Fibroblast of mammary gland (primary cell): ENCODE results near the gene PSMB5.

Source experiments
- DNase-seq: peaks from one replicate; pipeline ENCODE4 v3.0.0-alpha.2; 2010; ENCODE audit warnings: low read depth
- H3K4me3 ChIP-seq: 2 replicates; pipeline ENCODE4 v1.5.1; 2011; ENCODE audit warnings: low read depth, mild to moderate bottlenecking, low read length, moderate library complexity; ENCODE audit not compliant: control insufficient read depth
- TF ChIP-seq, protein P1 (sequence below): conservative IDR thresholded peaks from 2 replicates; pipeline ENCODE4 v1.5.1; 2011; ENCODE audit warnings: low read depth, low read length, inconsistent platforms; ENCODE audit not compliant: control insufficient read depth, insufficient read depth

PSMB5 gene

GRCh38 chr14:23049011-23049410 is 14.3 kb upstream of the PSMB5 start:
- no peak for DNase-seq
- TF ChIP-seq, protein P1, sequence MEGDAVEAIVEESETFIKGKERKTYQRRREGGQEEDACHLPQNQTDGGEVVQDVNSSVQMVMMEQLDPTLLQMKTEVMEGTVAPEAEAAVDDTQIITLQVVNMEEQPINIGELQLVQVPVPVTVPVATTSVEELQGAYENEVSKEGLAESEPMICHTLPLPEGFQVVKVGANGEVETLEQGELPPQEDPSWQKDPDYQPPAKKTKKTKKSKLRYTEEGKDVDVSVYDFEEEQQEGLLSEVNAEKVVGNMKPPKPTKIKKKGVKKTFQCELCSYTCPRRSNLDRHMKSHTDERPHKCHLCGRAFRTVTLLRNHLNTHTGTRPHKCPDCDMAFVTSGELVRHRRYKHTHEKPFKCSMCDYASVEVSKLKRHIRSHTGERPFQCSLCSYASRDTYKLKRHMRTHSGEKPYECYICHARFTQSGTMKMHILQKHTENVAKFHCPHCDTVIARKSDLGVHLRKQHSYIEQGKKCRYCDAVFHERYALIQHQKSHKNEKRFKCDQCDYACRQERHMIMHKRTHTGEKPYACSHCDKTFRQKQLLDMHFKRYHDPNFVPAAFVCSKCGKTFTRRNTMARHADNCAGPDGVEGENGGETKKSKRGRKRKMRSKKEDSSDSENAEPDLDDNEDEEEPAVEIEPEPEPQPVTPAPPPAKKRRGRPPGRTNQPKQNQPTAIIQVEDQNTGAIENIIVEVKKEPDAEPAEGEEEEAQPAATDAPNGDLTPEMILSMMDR = no peak
- no peak overlapping the region for H3K4me3 ChIP-seq

- no peak for DNase-seq
- H3K4me3 ChIP-seq = no peak overlapping the region
- TF ChIP-seq, protein P1 = no peak
Measured at GRCh38 chr14:23047751-23048693, 13.3 kb upstream of the PSMB5 start.

DNA sequence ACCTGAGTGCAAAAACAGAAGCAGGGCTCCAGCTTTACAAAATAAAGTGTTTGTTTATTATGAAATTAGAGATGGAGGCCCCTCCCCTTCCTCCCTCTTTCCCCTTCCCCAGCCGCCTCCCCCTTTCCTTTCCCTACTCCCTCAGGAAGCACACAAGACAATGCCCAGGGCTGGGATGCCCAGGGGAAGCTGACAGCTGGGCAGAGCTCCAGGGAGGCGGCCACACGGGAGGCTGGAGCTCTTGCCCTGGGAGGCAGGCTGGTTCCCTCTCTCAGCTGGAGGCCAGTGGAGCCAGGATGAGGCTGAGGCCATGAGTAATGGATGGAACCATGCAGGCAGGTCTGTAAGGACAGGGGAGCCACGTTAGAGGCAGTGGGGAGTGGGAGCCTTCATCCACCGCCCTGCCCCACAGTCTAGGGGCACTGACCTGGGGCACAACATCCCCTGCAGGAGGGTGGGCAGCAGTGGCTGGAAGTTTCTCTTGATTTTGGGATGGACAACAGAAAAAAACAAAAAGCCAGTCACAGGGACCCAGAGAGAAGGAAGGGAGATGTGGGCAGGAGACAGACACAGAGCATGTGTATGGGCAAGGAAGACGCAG is 12.4 kb upstream of the PSMB5 start:
- TF ChIP-seq, protein P1 = no peak
- no peak overlapping the region for H3K4me3 ChIP-seq
- DNase-seq = no peak

GRCh38 chr14:23045419-23046357 is 11.0 kb upstream of the PSMB5 start:
- H3K4me3 ChIP-seq = no peak overlapping the region
- DNase-seq = no peak
- TF ChIP-seq, protein P1 = no peak

DNA sequence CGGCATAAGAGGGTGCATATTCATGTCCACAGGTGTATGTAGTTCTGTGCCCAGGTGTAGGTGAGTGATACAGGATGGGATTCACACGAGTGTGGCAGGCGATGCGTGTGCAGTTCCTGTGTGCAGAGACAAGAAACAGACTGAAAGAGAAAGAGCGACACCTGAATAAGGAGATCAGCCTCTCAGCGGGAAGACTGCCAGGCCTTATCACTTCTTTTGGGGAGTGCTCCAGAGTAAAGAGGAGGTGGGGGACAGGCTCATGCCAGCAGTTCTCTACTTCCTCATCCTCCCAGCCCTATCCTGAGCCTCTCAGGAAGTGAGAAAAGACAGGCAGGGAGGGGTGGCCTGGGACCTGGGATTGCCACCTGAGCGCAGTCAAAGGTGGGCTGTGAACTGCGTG is 10.1 kb upstream of the PSMB5 start:
- DNase-seq = no peak
- TF ChIP-seq, protein P1 = no peak
- no peak overlapping the region for H3K4me3 ChIP-seq

DNA sequence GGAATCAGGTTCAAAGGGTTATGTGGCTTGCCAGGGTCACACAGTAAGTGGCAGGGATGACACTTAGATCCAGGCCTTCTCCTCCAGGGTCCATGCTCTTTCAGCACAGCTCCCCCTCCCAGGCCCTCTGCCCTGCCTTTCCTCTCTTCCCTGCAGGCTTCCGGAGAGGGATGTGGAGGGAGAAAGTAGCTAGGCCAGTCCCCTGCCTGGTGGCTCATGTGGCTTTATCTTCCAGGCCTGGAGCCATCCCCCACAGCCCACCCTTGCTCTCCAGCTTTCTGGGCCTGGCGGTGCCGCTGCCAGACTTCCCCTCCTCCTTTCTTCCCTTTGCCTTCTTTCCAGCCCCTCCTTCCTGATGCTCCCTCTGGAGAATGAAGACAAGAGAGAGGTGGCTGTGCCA is 9.1 kb upstream of the PSMB5 start:
- no peak for DNase-seq
- TF ChIP-seq, protein P1 = no peak
- H3K4me3 ChIP-seq = no peak overlapping the region
